ENCODE results near the gene ASPSCR1.

The ASPSCR1 gene

GRCh38 chr17:82056729-82057621, 79.5 kb downstream of the ASPSCR1 start:
- no peak overlapping the region for H3K27ac ChIP-seq
- H4K20me1 ChIP-seq, result peaks cover 92% of the 10 kb centered on the region
- H3K4me3 ChIP-seq, result no peak overlapping the region
- no peak for TF ChIP-seq Cebpa-rat (IDR thresholded peaks at IDR 0.05)
- peaks cover 87% of the 10 kb centered on the region for H3K36me3 ChIP-seq
- H3K9me3 ChIP-seq, result no peaks in the 10 kb centered on the region
- H3K4me2 ChIP-seq, result peak overlapping the region; percentile 5; the same call in 1 of the 2 replicates
- H3K4me1 ChIP-seq, result peaks cover 65% of the 10 kb centered on the region
- no peaks in the 10 kb centered on the region for H3K27me3 ChIP-seq
- no peak overlapping the region for H3K9ac ChIP-seq

- H3K36me3 ChIP-seq, result peaks cover 97% of the 10 kb centered on the region
- no peak overlapping the region for H3K27ac ChIP-seq
- no peaks in the 10 kb centered on the region for H3K9me3 ChIP-seq
- H3K4me2 ChIP-seq, result peak overlapping the region; percentile 72
- no peaks in the 10 kb centered on the region for H3K27me3 ChIP-seq
- TF ChIP-seq Cebpa-rat (IDR thresholded peaks at IDR 0.05), result no peak
- H4K20me1 ChIP-seq, result peaks cover 87% of the 10 kb centered on the region
- no peak overlapping the region for H3K4me3 ChIP-seq
- H3K9ac ChIP-seq, result peak overlapping the region; percentile 54; the same call in 1 of the 2 replicates
- H3K4me1 ChIP-seq, result peaks cover 55% of the 10 kb centered on the region
Measured at GRCh38 chr17:82058230-82058854, 80.9 kb downstream of the ASPSCR1 start.

GRCh38 chr17:82058855-82059249, 81.4 kb downstream of the ASPSCR1 start:
- Histone ChIP-seq H3K4me2 (peak overlapping the region; percentile 72), H3K36me3 (peaks cover 97% of the 10 kb centered on the region), H3K27ac (peak overlapping the region; percentile 63; the same call in 1 of the 2 replicates), H4K20me1 (peaks cover 87% of the 10 kb centered on the region), H3K9ac (peak overlapping the region; percentile 54; the same call in 1 of the 2 replicates), H3K4me3 (no peak overlapping the region), H3K4me1 (peaks cover 55% of the 10 kb centered on the region), H3K9me3 (no peaks in the 10 kb centered on the region), H3K27me3 (no peaks in the 10 kb centered on the region)
- no peak for TF ChIP-seq Cebpa-rat (IDR thresholded peaks at IDR 0.05)

- Histone ChIP-seq H3K4me1 (peaks cover 57% of the 10 kb centered on the region), H3K9me3 (no peaks in the 10 kb centered on the region), H3K36me3 (peaks cover 97% of the 10 kb centered on the region), H4K20me1 (peaks cover 87% of the 10 kb centered on the region), H3K4me2 (peak overlapping the region; percentile 72), H3K4me3 (peak overlapping the region; percentile 11; the same call in 1 of the 2 replicates), H3K9ac (peak overlapping the region; percentile 54), H3K27ac (peak overlapping the region; percentile 63), H3K27me3 (no peaks in the 10 kb centered on the region)
- no peak for TF ChIP-seq Cebpa-rat (IDR thresholded peaks at IDR 0.05)
Measured at GRCh38 chr17:82059272-82060000, 82.0 kb downstream of the ASPSCR1 start.

GRCh38 chr17:82060001-82060380, 82.6 kb downstream of the ASPSCR1 start:
- peak overlapping the region; percentile 54 for H3K9ac ChIP-seq
- peak overlapping the region; percentile 63 for H3K27ac ChIP-seq
- peaks cover 87% of the 10 kb centered on the region for H4K20me1 ChIP-seq
- H3K4me2 ChIP-seq, result peak overlapping the region; percentile 72
- H3K36me3 ChIP-seq, result peaks cover 93% of the 10 kb centered on the region
- no peak overlapping the region for H3K4me3 ChIP-seq
- no peak for TF ChIP-seq Cebpa-rat (IDR thresholded peaks at IDR 0.05)
- H3K4me1 ChIP-seq, result peaks cover 57% of the 10 kb centered on the region
- no peaks in the 10 kb centered on the region for H3K9me3 ChIP-seq
- no peaks in the 10 kb centered on the region for H3K27me3 ChIP-seq

GRCh38 chr17:82060614-82061013, 83.2 kb downstream of the ASPSCR1 start:
- H4K20me1 ChIP-seq, result peaks cover 84% of the 10 kb centered on the region
- H3K4me3 ChIP-seq, result no peak overlapping the region
- peak overlapping the region; percentile 72; the same call in 1 of the 2 replicates for H3K4me2 ChIP-seq
- peaks cover 88% of the 10 kb centered on the region for H3K36me3 ChIP-seq
- H3K27ac ChIP-seq, result peak overlapping the region; percentile 63; the same call in 1 of the 2 replicates
- peaks cover 56% of the 10 kb centered on the region for H3K4me1 ChIP-seq
- H3K9me3 ChIP-seq, result no peaks in the 10 kb centered on the region
- H3K27me3 ChIP-seq, result no peaks in the 10 kb centered on the region
- no peak overlapping the region for H3K9ac ChIP-seq
- no peak for TF ChIP-seq Cebpa-rat (IDR thresholded peaks at IDR 0.05)

GRCh38 chr17:82061047-82061925, 83.9 kb downstream of the ASPSCR1 start:
- Histone ChIP-seq H3K4me1 (peaks cover 59% of the 10 kb centered on the region), H3K36me3 (peaks cover 82% of the 10 kb centered on the region), H3K9me3 (no peaks in the 10 kb centered on the region), H4K20me1 (peaks cover 78% of the 10 kb centered on the region), H3K4me3 (no peak overlapping the region), H3K9ac (no peak overlapping the region), H3K27ac (no peak overlapping the region), H3K27me3 (no peaks in the 10 kb centered on the region), H3K4me2 (no peak overlapping the region)
- no peak for TF ChIP-seq Cebpa-rat (IDR thresholded peaks at IDR 0.05)

GRCh38 chr17:82062076-82062983, 84.9 kb downstream of the ASPSCR1 start:
- no peak overlapping the region for H3K4me2 ChIP-seq
- TF ChIP-seq Cebpa-rat (IDR thresholded peaks at IDR 0.05), result no peak
- peaks cover 71% of the 10 kb centered on the region for H3K36me3 ChIP-seq
- H3K9me3 ChIP-seq, result no peaks in the 10 kb centered on the region
- peaks cover 68% of the 10 kb centered on the region for H4K20me1 ChIP-seq
- no peak overlapping the region for H3K27ac ChIP-seq
- H3K4me3 ChIP-seq, result no peak overlapping the region
- H3K27me3 ChIP-seq, result no peaks in the 10 kb centered on the region
- H3K4me1 ChIP-seq, result peaks cover 63% of the 10 kb centered on the region
- H3K9ac ChIP-seq, result no peak overlapping the region
